Aorta (tissue), 5 donors: Measurements from ENCODE around the gene KHSRP. TPM values are rescaled to one million over a fixed set of nuclear protein-coding genes. Genes with fewer than 3 reads are reported as not detected.
"Not testable (repeated sequence)": the region's sequence is repeated elsewhere in the genome, so short reads cannot be mapped to it uniquely, and the experiment has no call there.

Experiments used
- ATAC-seq: fragments of 200-7000 bp; cut with Tn5 transposase; one replicate; pipeline ENCODE4 v1.9.1; 2022; ENCODE audit warnings: moderate library complexity; ENCODE audit not compliant: low FRiP score
- DNase-seq, 2 donors: peaks; one replicate each; pipeline ENCODE4 v3.0.0-alpha.2; 2020
- H3K27ac ChIP-seq, 2 donors: one replicate each; pipeline ENCODE4 v1.5.1; 2013; ENCODE audit warnings: low read length in 2 of 2, mild to moderate bottlenecking in 2 of 2, moderate library complexity in 2 of 2, control low read depth in 1 of 2, inconsistent platforms in 1 of 2, low read depth in 1 of 2
- H3K27me3 ChIP-seq, 2 donors: one replicate each; pipeline ENCODE4 v1.6.1; 2013; ENCODE audit warnings: control low read depth in 1 of 2, low read length in 1 of 2, mild to moderate bottlenecking in 1 of 2, moderate library complexity in 1 of 2; ENCODE audit not compliant: insufficient read depth in 2 of 2, control insufficient read depth in 1 of 2
- H3K36me3 ChIP-seq, 2 donors: one replicate each; pipeline ENCODE4 v1.6.1; 2013; ENCODE audit warnings: control low read depth in 1 of 2, low read length in 1 of 2, mild to moderate bottlenecking in 1 of 2; ENCODE audit not compliant: insufficient read depth in 2 of 2, control insufficient read depth in 1 of 2
- H3K4me1 ChIP-seq, 2 donors: one replicate each; pipeline ENCODE4 v1.6.1; 2013; ENCODE audit warnings: low read length in 2 of 2, control low read depth in 1 of 2, mild to moderate bottlenecking in 1 of 2, moderate library complexity in 1 of 2; ENCODE audit not compliant: insufficient read depth in 2 of 2, control insufficient read depth in 1 of 2
- H3K4me3 ChIP-seq, 2 donors: one replicate each; pipeline ENCODE4 v1.5.1; 2013; ENCODE audit warnings: low read length in 2 of 2, control low read depth in 1 of 2, mild to moderate bottlenecking in 1 of 2
- H3K9me3 ChIP-seq: one replicate; pipeline ENCODE4 v1.6.1; 2013; ENCODE audit warnings: mild to moderate bottlenecking, low read length; ENCODE audit not compliant: control insufficient read depth
- WGBS, 2 donors: extraction: QIAGEN DNeasy Blood & Tissue Kit; methylation state at CpG; one replicate each; pipeline ENCODE4 v1.1.7; 2013; 5-methylcytosine and 5-hydroxymethylcytosine counted together
- intact Hi-C, 2 donors: fragments of 100-400 bp; cut with DNase I; formaldehyde crosslinking; loops; one replicate each; pipeline versions ENCODE4 v1.14.2 to v1.15.0; 2022
- polyA plus RNA-seq, 2 donors: library from polyadenylated mRNA; stranded (reverse); fragments of 200-250 nt; gene quantifications; one replicate each; pipeline ENCODE4 v1.2.3, GENCODE V29; 2013
- total RNA-seq, 2 donors: library from RNA; stranded (reverse); fragmentation: NEBNext Ultra II Directional; extraction: Animal tissue kit (Norgen Biotek cat#: 25700); gene quantifications; one replicate each; pipeline ENCODE4 v1.2.1, GENCODE V29; 2021
- donor health status: healthy with polysubstance abuse.
- donor health status: Bipolar disorder and iron deficiency.
- donor health status: DM: no; HTN: no; CAD: no.
- donor health status: DM: no; HTN: no; CAD: no.
- donor health status: DM: yes; HTN: yes; CAD: no.

The KHSRP gene
- total and polyA plus RNA-seq, 4 donors = 69.7 to 151 (median 109) TPM

GRCh38 chr19:6402837-6403608 lies 21.6 kb downstream of the KHSRP start:
- intact Hi-C loops = no loop called here
- Histone ChIP-seq H3K4me3 (no peak overlapping the region), H3K27ac (no peak overlapping the region), H3K36me3 (no peaks in the 10 kb centered on the region), H3K9me3 (no peaks in the 10 kb centered on the region), H3K4me1 (no peaks in the 10 kb centered on the region), H3K27me3 (no peaks in the 10 kb centered on the region)
- WGBS, 2 donors = 54 to 55% methylated on average over 22 of the region's 22 CpGs
- DNase-seq (no peak), ATAC-seq (no peak)

- DNase-seq (no peak), ATAC-seq (no peak)
- 90 to 92% methylated on average over 10 of the region's 10 CpGs for WGBS, 2 donors
- H3K9me3 ChIP-seq = no peaks in the 10 kb centered on the region
- no peaks in the 10 kb centered on the region for H3K36me3 ChIP-seq
- intact Hi-C loops = no loop called here
- no peak overlapping the region for H3K27ac ChIP-seq
- no peak overlapping the region for H3K4me3 ChIP-seq
- no peaks in the 10 kb centered on the region for H3K4me1 ChIP-seq
- no peaks in the 10 kb centered on the region for H3K27me3 ChIP-seq
These were observed 22.6 kb downstream of the KHSRP start for GRCh38 chr19:6402058-6402457.

- WGBS, 2 donors = 87 to 93% methylated on average over 23 of the region's 23 CpGs
- H3K4me3 ChIP-seq, H3K36me3 ChIP-seq, H3K27ac ChIP-seq, DNase-seq, H3K9me3 ChIP-seq, H3K27me3 ChIP-seq, H3K4me1 ChIP-seq, ATAC-seq, intact Hi-C loops: not testable (repeated sequence)
These were observed 24.3 kb downstream of the KHSRP start for GRCh38 chr19:6400062-6400944.

GRCh38 chr19:6396305-6396704 lies 28.3 kb downstream of the KHSRP start:
- intact Hi-C loops = no loop called here
- no peaks in the 10 kb centered on the region for H3K27me3 ChIP-seq
- WGBS, 2 donors = 92 to 93% methylated on average over 12 of the region's 12 CpGs
- H3K9me3 ChIP-seq = no peaks in the 10 kb centered on the region
- no peak for DNase-seq
- no peaks in the 10 kb centered on the region for H3K36me3 ChIP-seq
- no peak overlapping the region for H3K27ac ChIP-seq
- no peak overlapping the region for H3K4me3 ChIP-seq
- ATAC-seq = no peak
- H3K4me1 ChIP-seq = peaks cover 0 to 4% of the 10 kb centered on the region in 2 donors

- no peak for ATAC-seq
- no peaks in the 10 kb centered on the region for H3K36me3 ChIP-seq
- 80 to 85% methylated on average over 3 of the region's 3 CpGs for WGBS, 2 donors
- peaks cover 0 to 4% of the 10 kb centered on the region in 2 donors for H3K4me1 ChIP-seq
- intact Hi-C loops = no loop called here
- H3K27ac ChIP-seq = no peak overlapping the region
- H3K4me3 ChIP-seq = no peak overlapping the region
- no peaks in the 10 kb centered on the region for H3K9me3 ChIP-seq
- DNase-seq = no peak
- no peaks in the 10 kb centered on the region for H3K27me3 ChIP-seq
These were observed 29.8 kb downstream of the KHSRP start for GRCh38 chr19:6394831-6395230.

GRCh38 chr19:6393983-6394412 lies 30.6 kb downstream of the KHSRP start:
- Histone ChIP-seq H3K9me3 (no peaks in the 10 kb centered on the region), H3K27ac (peak overlapping the region in 1 of 2 donors; percentile 94), H3K4me1 (peaks cover 0 to 4% of the 10 kb centered on the region in 2 donors), H3K4me3 (peak overlapping the region; percentile 53 to 88), H3K27me3 (no peaks in the 10 kb centered on the region), H3K36me3 (no peaks in the 10 kb centered on the region)
- ATAC-seq = no peak
- no peak for DNase-seq
- WGBS, 2 donors = 25 to 28% methylated on average over 14 of the region's 14 CpGs
- intact Hi-C loops = loop anchor here in 1 of 2 donors (1.0 kb wide), 1 partner anchor 31 kb away; no protein-coding TSS in a partner anchor

GRCh38 chr19:6393074-6393982 lies 31.3 kb downstream of the KHSRP start, which contains the start of gene GTF2F1:
Gene GTF2F1 (minus strand): TSS chr19:6393164. CDS start chr19:6392995, 169 bp downstream.
- ATAC-seq (peak; percentile 97), DNase-seq (peak; percentile 97 to 99)
- peaks cover 0 to 1% of the 10 kb centered on the region in 2 donors for H3K36me3 ChIP-seq
- intact Hi-C loops = loop anchor here in 1 of 2 donors (1.0 kb wide), 1 partner anchor 32 kb away; no protein-coding TSS in a partner anchor
- 0% methylated on average over 69 of the region's 69 CpGs for WGBS, 2 donors
- H3K9me3 ChIP-seq = no peaks in the 10 kb centered on the region
- peaks cover 0 to 4% of the 10 kb centered on the region in 2 donors for H3K4me1 ChIP-seq
- peak within 1 kb of the TSS; percentile 18 to 94 for H3K27ac ChIP-seq
- no peaks in the 10 kb centered on the region for H3K27me3 ChIP-seq
- H3K4me3 ChIP-seq = peak within 1 kb of the TSS; percentile 53 to 88
